HG02973 (cell line): ENCODE data around the gene CCSER1.
"Not testable (repeated sequence)": the region's sequence is repeated elsewhere in the genome, so short reads cannot be mapped to it uniquely, and the experiment has no call there.

Source experiments
- ATAC-seq: cut with Tn5 transposase; IDR thresholded peaks from one replicate; pipeline ENCODE4 v1.9.1; 2021; ENCODE audit warnings: moderate library complexity; ENCODE audit not compliant: unreplicated experiment

Gene CCSER1

GRCh38 chr4:91447168-91447567 lies 1320.0 kb downstream of the CCSER1 start:
- ATAC-seq: no peak

GRCh38 chr4:91448668-91449330 lies 1321.6 kb downstream of the CCSER1 start:
- ATAC-seq: no peak

GRCh38 chr4:91454111-91454510 lies 1326.9 kb downstream of the CCSER1 start:
- ATAC-seq: no peak

GRCh38 chr4:91462566-91462965 lies 1335.4 kb downstream of the CCSER1 start:
- not testable (repeated sequence) for ATAC-seq

- ATAC-seq: no peak
These were observed 1343.5 kb downstream of the CCSER1 start for GRCh38 chr4:91470671-91471070.

GRCh38 chr4:91471280-91471679 lies 1344.1 kb downstream of the CCSER1 start:
- no peak for ATAC-seq

GRCh38 chr4:91472046-91472445 lies 1344.9 kb downstream of the CCSER1 start:
- ATAC-seq: no peak

- ATAC-seq: no peak
These were observed 1358.2 kb downstream of the CCSER1 start for GRCh38 chr4:91485415-91485814.

- ATAC-seq: no peak
These were observed 1361.8 kb downstream of the CCSER1 start for GRCh38 chr4:91488946-91489345.

- no peak for ATAC-seq
These were observed 1370.7 kb downstream of the CCSER1 start for GRCh38 chr4:91497892-91498291.

- ATAC-seq: no peak
These were observed 1375.2 kb downstream of the CCSER1 start for GRCh38 chr4:91502365-91502764.

GRCh38 chr4:91513326-91513725 lies 1386.1 kb downstream of the CCSER1 start:
- no peak for ATAC-seq

GRCh38 chr4:91519155-91519554 lies 1392.0 kb downstream of the CCSER1 start:
- no peak for ATAC-seq

GRCh38 chr4:91525621-91526020 lies 1398.4 kb downstream of the CCSER1 start:
- ATAC-seq: no peak

- no peak for ATAC-seq
These were observed 1399.9 kb downstream of the CCSER1 start for GRCh38 chr4:91527056-91527455.

GRCh38 chr4:91567594-91567993 lies 1440.4 kb downstream of the CCSER1 start:
- ATAC-seq: no peak

- no peak for ATAC-seq
These were observed 1450.7 kb downstream of the CCSER1 start for GRCh38 chr4:91577864-91578263.

GRCh38 chr4:91590260-91590659 lies 1463.1 kb downstream of the CCSER1 start:
- no peak for ATAC-seq

GRCh38 chr4:91592125-91592524 lies 1464.9 kb downstream of the CCSER1 start:
- ATAC-seq: no peak

- no peak for ATAC-seq
These were observed 1469.5 kb downstream of the CCSER1 start for GRCh38 chr4:91596718-91597117.

- ATAC-seq: no peak
These were observed 1471.5 kb downstream of the CCSER1 start for GRCh38 chr4:91598696-91599095.

- ATAC-seq: no peak
These were observed 1473.1 kb downstream of the CCSER1 start for GRCh38 chr4:91600301-91600700.

GRCh38 chr4:91601401-91601800 lies 1474.2 kb downstream of the CCSER1 start:
- ATAC-seq: no peak
